ENCODE measurements around the gene PCDHB2.
"Not testable (repeated sequence)": the region's sequence is repeated elsewhere in the genome, so short reads cannot be mapped to it uniquely, and the experiment has no call there.

PCDHB2 gene

DNA sequence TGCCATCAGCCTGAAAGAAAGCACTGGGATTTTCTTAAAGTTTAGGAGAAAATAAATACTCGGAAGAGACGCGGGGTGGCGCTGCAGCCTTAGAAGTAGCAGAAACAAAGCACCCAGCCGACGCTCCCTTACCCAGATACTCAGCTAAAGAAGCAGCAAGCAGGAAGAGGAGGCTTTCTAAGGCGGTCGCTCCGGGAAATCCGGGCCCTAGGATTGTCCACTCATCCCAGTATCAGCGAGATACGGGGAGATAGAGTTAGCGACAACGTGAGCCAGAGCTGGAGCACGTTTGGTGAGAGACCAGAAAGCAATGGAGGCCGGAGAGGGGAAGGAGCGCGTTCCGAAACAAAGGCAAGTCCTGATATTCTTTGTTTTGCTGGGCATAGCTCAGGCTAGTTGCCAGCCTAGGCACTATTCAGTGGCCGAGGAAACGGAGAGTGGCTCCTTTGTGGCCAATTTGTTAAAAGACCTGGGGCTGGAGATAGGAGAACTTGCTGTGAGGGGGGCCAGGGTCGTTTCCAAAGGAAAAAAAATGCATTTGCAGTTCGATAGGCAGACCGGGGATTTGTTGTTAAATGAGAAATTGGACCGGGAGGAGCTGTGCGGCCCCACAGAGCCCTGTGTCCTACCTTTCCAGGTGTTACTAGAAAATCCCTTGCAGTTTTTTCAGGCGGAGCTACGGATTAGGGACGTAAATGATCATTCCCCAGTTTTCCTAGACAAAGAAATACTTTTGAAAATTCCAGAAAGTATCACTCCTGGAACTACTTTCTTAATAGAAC is at the start of gene PCDHB2:
PCDHB2 (plus strand) TSS at position 135 of the 782 bp plus-strand sequence; CDS start at position 311, 176 bp downstream.
- DNase-seq (ENCODE audit: low spot score) = peak; percentile 67

- peak; percentile 6 for DNase-seq (ENCODE audit: low spot score)
Observed at GRCh38 chr5:141050622-141051520, 43.5 kb upstream of the PCDHB2 start, which contains the start of gene PCDHB1. TSS of gene PCDHB1 (plus strand) at chr5:141051374. CDS start at chr5:141051471, 97 bp downstream.

GRCh38 chr5:141051521-141051866 is 42.9 kb upstream of the PCDHB2 start:
- DNase-seq (ENCODE audit: low spot score) = peak; percentile 23

GRCh38 chr5:141077826-141078225 is 16.6 kb upstream of the PCDHB2 start:
- no peak for DNase-seq (ENCODE audit: low spot score)

GRCh38 chr5:141082228-141082627 is 12.2 kb upstream of the PCDHB2 start:
- no peak for DNase-seq (ENCODE audit: low spot score)

- peak; percentile 25 for DNase-seq (ENCODE audit: low spot score)
Observed at GRCh38 chr5:141084487-141084989, 9.9 kb upstream of the PCDHB2 start.

GRCh38 chr5:141095263-141095641 is 837 bp downstream of the PCDHB2 start:
- DNase-seq (ENCODE audit: low spot score) = peak; percentile 13

DNA sequence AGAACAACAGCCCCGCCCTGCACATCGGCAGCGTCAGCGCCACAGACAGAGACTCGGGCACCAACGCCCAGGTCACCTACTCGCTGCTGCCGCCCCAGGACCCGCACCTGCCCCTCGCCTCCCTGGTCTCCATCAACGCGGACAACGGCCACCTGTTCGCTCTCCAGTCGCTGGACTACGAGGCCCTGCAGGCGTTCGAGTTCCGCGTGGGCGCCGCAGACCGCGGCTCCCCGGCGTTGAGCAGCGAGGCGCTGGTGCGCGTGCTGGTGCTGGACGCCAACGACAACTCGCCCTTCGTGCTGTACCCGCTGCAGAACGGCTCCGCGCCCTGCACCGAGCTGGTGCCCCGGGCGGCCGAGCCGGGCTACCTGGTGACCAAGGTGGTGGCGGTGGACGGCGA is 1.8 kb downstream of the PCDHB2 start:
- not testable (repeated sequence) for DNase-seq (ENCODE audit: low spot score)

GRCh38 chr5:141096586-141096985 is 2.2 kb downstream of the PCDHB2 start:
- DNase-seq (ENCODE audit: low spot score) = not testable (repeated sequence)

- DNase-seq (ENCODE audit: low spot score) = peak; percentile 23
Observed at GRCh38 chr5:141100243-141100805, 5.9 kb downstream of the PCDHB2 start, which contains the start of gene PCDHB3. TSS of gene PCDHB3 (plus strand) at chr5:141100473. CDS start at chr5:141100650, 177 bp downstream.

- no peak for DNase-seq (ENCODE audit: low spot score)
Observed at GRCh38 chr5:141101059-141101458, 6.6 kb downstream of the PCDHB2 start.

DNA sequence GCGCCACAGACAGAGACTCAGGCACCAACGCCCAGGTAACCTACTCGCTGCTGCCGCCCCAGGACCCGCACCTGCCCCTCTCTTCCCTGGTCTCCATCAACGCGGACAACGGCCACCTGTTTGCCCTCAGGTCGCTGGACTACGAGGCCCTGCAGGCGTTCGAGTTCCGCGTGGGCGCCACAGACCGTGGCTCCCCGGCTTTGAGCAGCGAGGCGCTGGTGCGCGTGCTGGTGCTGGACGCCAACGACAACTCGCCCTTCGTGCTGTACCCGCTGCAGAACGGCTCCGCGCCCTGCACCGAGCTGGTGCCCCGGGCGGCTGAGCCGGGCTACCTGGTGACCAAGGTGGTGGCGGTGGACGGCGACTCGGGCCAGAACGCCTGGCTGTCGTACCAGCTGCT is 7.7 kb downstream of the PCDHB2 start:
- DNase-seq (ENCODE audit: low spot score) = not testable (repeated sequence)

DNA sequence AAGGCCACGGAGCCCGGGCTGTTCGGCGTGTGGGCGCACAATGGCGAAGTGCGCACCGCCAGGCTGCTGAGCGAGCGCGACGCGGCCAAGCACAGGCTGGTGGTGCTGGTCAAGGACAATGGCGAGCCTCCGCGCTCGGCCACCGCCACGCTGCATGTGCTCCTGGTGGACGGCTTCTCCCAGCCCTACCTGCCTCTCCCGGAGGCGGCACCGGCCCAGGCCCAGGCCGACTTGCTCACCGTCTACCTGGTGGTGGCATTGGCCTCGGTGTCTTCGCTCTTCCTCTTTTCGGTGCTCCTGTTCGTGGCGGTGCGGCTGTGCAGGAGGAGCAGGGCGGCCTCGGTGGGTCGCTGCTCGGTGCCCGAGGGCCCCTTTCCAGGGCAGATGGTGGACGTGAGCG is 8.1 kb downstream of the PCDHB2 start:
- DNase-seq (ENCODE audit: low spot score) = not testable (repeated sequence)

- no peak for DNase-seq (ENCODE audit: low spot score)
Observed at GRCh38 chr5:141105350-141105749, 10.9 kb downstream of the PCDHB2 start.

DNA sequence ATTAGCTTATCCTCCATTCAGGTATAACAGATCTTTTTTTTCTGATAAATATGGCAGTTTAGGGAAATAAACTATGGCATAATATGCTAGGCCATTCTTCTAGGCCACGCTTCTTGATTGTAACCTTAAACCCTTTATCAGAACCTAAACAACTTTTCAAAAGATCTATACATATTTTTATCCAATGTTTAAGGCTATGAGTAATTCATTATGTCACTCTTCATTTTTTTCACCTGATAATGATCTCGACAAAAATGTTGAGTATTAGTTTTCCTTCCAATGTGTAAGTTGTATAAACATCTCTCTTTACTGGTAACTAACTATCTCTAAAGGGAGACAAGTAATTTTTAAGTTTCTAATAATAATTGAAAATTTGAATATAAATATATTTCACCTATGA is 24.8 kb downstream of the PCDHB2 start:
- DNase-seq (ENCODE audit: low spot score) = no peak

- DNase-seq (ENCODE audit: low spot score) = no peak
Observed at GRCh38 chr5:141121563-141121962, 27.1 kb downstream of the PCDHB2 start, which contains the start of gene PCDHB4. TSS of gene PCDHB4 (plus strand) at chr5:141121818. CDS start at chr5:141121999, 181 bp downstream.

DNA sequence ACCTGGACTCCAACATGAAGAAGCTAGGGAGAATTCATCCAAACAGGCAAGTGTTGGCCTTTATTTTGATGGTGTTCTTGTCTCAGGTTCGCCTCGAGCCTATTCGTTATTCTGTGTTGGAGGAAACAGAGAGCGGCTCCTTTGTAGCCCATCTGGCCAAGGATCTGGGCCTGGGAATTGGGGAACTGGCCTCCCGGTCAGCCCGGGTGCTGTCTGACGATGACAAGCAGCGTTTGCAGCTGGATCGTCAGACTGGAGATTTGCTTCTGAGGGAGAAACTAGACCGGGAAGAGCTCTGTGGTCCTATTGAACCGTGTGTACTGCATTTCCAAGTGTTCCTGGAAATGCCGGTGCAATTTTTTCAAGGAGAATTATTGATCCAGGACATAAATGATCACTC is 27.6 kb downstream of the PCDHB2 start:
- DNase-seq (ENCODE audit: low spot score) = no peak

GRCh38 chr5:141123396-141124135 is 29.2 kb downstream of the PCDHB2 start:
- not testable (repeated sequence) for DNase-seq (ENCODE audit: low spot score)

- DNase-seq (ENCODE audit: low spot score) = peak; percentile 14
Observed at GRCh38 chr5:141127305-141127704, 32.9 kb downstream of the PCDHB2 start.

GRCh38 chr5:141135030-141135717 is 40.8 kb downstream of the PCDHB2 start, which contains the start of gene PCDHB5:
TSS of gene PCDHB5 (plus strand) at chr5:141135206. CDS start at chr5:141135435, 229 bp downstream.
- DNase-seq (ENCODE audit: low spot score) = no peak
